H9 (cell line): ENCODE data around the gene TENM3. TPM values are rescaled to one million over a fixed set of nuclear protein-coding genes. Genes with fewer than 3 reads are reported as not detected.

Experiments used
- DNase-seq: peaks from one replicate; pipeline ENCODE4 v3.0.0-alpha.2; 2017
- H2AFZ ChIP-seq: one replicate; pipeline ENCODE4 v1.6.1; 2013; ENCODE audit warnings: mild to moderate bottlenecking, low read length, control low read depth, moderate library complexity
- H2AK5ac ChIP-seq: 2 replicates; pipeline ENCODE4 v1.6.1; 2013; ENCODE audit warnings: low read length, control low read depth, mixed read lengths; ENCODE audit not compliant: insufficient read length
- H2BK120ac ChIP-seq: one replicate; pipeline ENCODE4 v1.6.1; 2013; ENCODE audit warnings: low read depth, mild to moderate bottlenecking, low read length, control low read depth, inconsistent platforms; ENCODE audit not compliant: poor library complexity, severe bottlenecking
- H2BK12ac ChIP-seq: 2 replicates; pipeline ENCODE4 v1.6.1; 2013; ENCODE audit warnings: low read length, control low read depth, mixed read lengths, low read depth; ENCODE audit not compliant: insufficient read length
- H2BK15ac ChIP-seq: 2 replicates; pipeline ENCODE4 v1.6.1; 2013; ENCODE audit warnings: low read depth, low read length, control low read depth
- H2BK20ac ChIP-seq: one replicate; pipeline ENCODE4 v1.6.1; 2013; ENCODE audit warnings: low read depth, mild to moderate bottlenecking, low read length, control low read depth, inconsistent platforms; ENCODE audit not compliant: poor library complexity, severe bottlenecking
- H2BK5ac ChIP-seq: 2 replicates; pipeline ENCODE4 v1.6.1; 2013; ENCODE audit warnings: low read length, control low read depth, mixed read lengths; ENCODE audit not compliant: insufficient read length
- H3K14ac ChIP-seq: 2 replicates; pipeline ENCODE4 v1.6.1; 2013; ENCODE audit warnings: low read length, control low read depth; ENCODE audit not compliant: insufficient read depth
- H3K18ac ChIP-seq: 2 replicates; pipeline ENCODE4 v1.6.1; 2013; ENCODE audit warnings: low read depth, mild to moderate bottlenecking, mixed read lengths, low read length, control low read depth; ENCODE audit not compliant: insufficient read length
- H3K23ac ChIP-seq: 2 replicates; pipeline ENCODE4 v1.6.1; 2013; ENCODE audit warnings: low read length, control low read depth, mixed read lengths, low read depth; ENCODE audit not compliant: insufficient read length
- H3K23me2 ChIP-seq: 2 replicates; pipeline ENCODE4 v1.6.1; 2013; ENCODE audit warnings: low read depth, mild to moderate bottlenecking, mixed read lengths, low read length, control low read depth; ENCODE audit not compliant: insufficient read length, poor library complexity, severe bottlenecking
- H3K27ac ChIP-seq: 2 replicates; pipeline ENCODE4 v1.5.1; 2013; ENCODE audit warnings: low read length, control low read depth, mixed read lengths, low read depth; ENCODE audit not compliant: insufficient read length
- H3K27me3 ChIP-seq: 2 replicates; pipeline ENCODE4 v1.6.1; 2013; ENCODE audit warnings: low read length, control low read depth, inconsistent platforms; ENCODE audit not compliant: insufficient read depth
- H3K4ac ChIP-seq: 2 replicates; pipeline ENCODE4 v1.6.1; 2013; ENCODE audit warnings: low read depth, mild to moderate bottlenecking, control low read depth, inconsistent platforms, low read length, moderate library complexity
- H3K4me1 ChIP-seq: 2 replicates; pipeline ENCODE4 v1.6.1; 2013; ENCODE audit warnings: low read length, control low read depth, inconsistent platforms; ENCODE audit not compliant: insufficient read depth
- H3K4me2 ChIP-seq: 2 replicates; pipeline ENCODE4 v1.6.1; 2013; ENCODE audit warnings: low read length, control low read depth, mixed read lengths; ENCODE audit not compliant: insufficient read length, insufficient read depth
- H3K56ac ChIP-seq: 2 replicates; pipeline ENCODE4 v1.6.1; 2013; ENCODE audit warnings: low read depth, mild to moderate bottlenecking, mixed read lengths, low read length, control low read depth; ENCODE audit not compliant: insufficient read length
- H3K79me1 ChIP-seq: 2 replicates; pipeline ENCODE4 v1.6.1; 2013; ENCODE audit warnings: low read depth, mild to moderate bottlenecking, moderate library complexity, low read length, control low read depth, inconsistent platforms; ENCODE audit not compliant: insufficient read depth, poor library complexity, severe bottlenecking
- H3K79me2 ChIP-seq: 2 replicates; pipeline ENCODE4 v1.6.1; 2013; ENCODE audit warnings: low read length, control low read depth, inconsistent platforms; ENCODE audit not compliant: insufficient read depth
- H3K9ac ChIP-seq: 2 replicates; pipeline ENCODE4 v1.6.1; 2013; ENCODE audit warnings: low read length, control low read depth, mixed read lengths; ENCODE audit not compliant: insufficient read length; ENCODE audit errors: extremely low read depth
- H3K9me3 ChIP-seq: one replicate; pipeline ENCODE4 v1.6.1; 2013; ENCODE audit warnings: low read depth, low read length, inconsistent platforms; ENCODE audit not compliant: control insufficient read depth
- H3T11ph ChIP-seq: one replicate; pipeline ENCODE4 v1.6.1; 2013; ENCODE audit warnings: mild to moderate bottlenecking, low read length, control low read depth, inconsistent platforms
- H4K20me1 ChIP-seq: one replicate; pipeline ENCODE4 v1.6.1; 2013; ENCODE audit not compliant: control insufficient read depth, insufficient read length, insufficient read depth
- H4K5ac ChIP-seq: 2 replicates; pipeline ENCODE4 v1.6.1; 2013; ENCODE audit warnings: low read depth, mild to moderate bottlenecking, mixed read lengths, low read length, control low read depth; ENCODE audit not compliant: insufficient read length
- H4K8ac ChIP-seq: replicated peaks from 2 replicates; pipeline ENCODE4 v1.6.1; 2013; ENCODE audit warnings: low read length, control low read depth, mixed read lengths, low read depth; ENCODE audit not compliant: insufficient read length
- H4K91ac ChIP-seq: 2 replicates; pipeline ENCODE4 v1.6.1; 2013; ENCODE audit warnings: low read depth, mild to moderate bottlenecking, moderate library complexity, mixed read lengths, low read length, control low read depth; ENCODE audit not compliant: insufficient read length
- H3K27ac Mint-ChIP-seq, 3 experiments: 2 replicates in 2 of 3; 3 replicates in 1 of 3; pipeline ENCODE4 v1.8.0; 2020 to 2021; ENCODE audit warnings: mixed read lengths in 3 of 3, mild to moderate bottlenecking in 1 of 3, moderate library complexity in 1 of 3
- H3K27me3 Mint-ChIP-seq: 2 replicates; pipeline ENCODE4 v1.8.0; 2021; ENCODE audit warnings: low read depth, mild to moderate bottlenecking, moderate library complexity, mixed read lengths
- H3K36me3 Mint-ChIP-seq, 3 experiments: 2 replicates in 2 of 3; 3 replicates in 1 of 3; pipeline ENCODE4 v1.8.0; 2020 to 2021; ENCODE audit warnings: low read depth in 3 of 3, mixed read lengths in 3 of 3; ENCODE audit not compliant: insufficient read depth in 1 of 3
- H3K4me1 Mint-ChIP-seq, 2 experiments: 2 replicates each; pipeline ENCODE4 v1.8.0; 2020; ENCODE audit warnings: mixed read lengths in 2 of 2
- H3K4me3 Mint-ChIP-seq, 2 experiments: 2 replicates in 1 of 2; 3 replicates in 1 of 2; pipeline ENCODE4 v1.8.0; 2020 to 2021; ENCODE audit warnings: mild to moderate bottlenecking in 2 of 2, mixed read lengths in 2 of 2, moderate library complexity in 1 of 2
- H3K9me3 Mint-ChIP-seq, 2 experiments: 2 replicates in 1 of 2; 3 replicates in 1 of 2; pipeline ENCODE4 v1.8.0; 2020; ENCODE audit warnings: mild to moderate bottlenecking in 2 of 2, mixed read lengths in 2 of 2, moderate library complexity in 1 of 2
- WGBS: extraction: QIAGEN DNeasy Blood & Tissue Kit; methylation state at CpG from one replicate; pipeline ENCODE4 v1.1.7; 2013; ENCODE audit warnings: missing lambda C conversion rate, low lambda C conversion rate, mixed read lengths; ENCODE audit not compliant: insufficient read length; ENCODE audit errors: extremely low coverage; 5-methylcytosine and 5-hydroxymethylcytosine counted together
- total RNA-seq: library from RNA; stranded (reverse); gene quantifications from 2 replicates; pipeline ENCODE4 v1.2.1, GENCODE V29; 2021
- TF ChIP-seq, protein P1 (sequence below): fragments of 200-600 bp; sonication (generic); conservative IDR thresholded peaks from 3 replicates; pipeline ENCODE4 v1.8.0; 2021; ENCODE audit warnings: antibody characterized with exemption, mild to moderate bottlenecking

The TENM3 gene
- total RNA-seq, 1 experiment from 2014 or later: 49.6 TPM

DNA sequence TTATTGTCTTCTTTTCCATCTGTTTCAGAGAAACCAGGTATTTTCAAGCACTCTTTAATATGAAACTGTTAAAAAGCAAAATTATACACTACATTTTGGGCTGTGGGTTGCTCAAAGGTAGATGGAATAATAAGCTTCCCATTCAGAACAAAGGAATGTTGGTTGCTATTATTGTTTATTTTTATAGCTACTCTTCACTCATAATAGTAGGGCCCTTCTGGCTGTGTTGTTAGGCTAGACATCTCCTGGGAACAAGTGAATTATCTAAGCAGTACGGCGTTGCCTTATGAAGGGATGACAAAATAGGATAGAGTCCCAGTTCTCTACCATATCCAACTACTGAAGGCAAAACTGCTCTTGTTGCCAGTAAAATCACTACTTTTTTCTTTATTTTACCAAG lies 34.2 kb downstream of the TENM3 start:
- H4K5ac ChIP-seq: no peak overlapping the region
- H2AFZ ChIP-seq: no peak overlapping the region
- no peak overlapping the region for H2BK20ac ChIP-seq
- no peaks in the 10 kb centered on the region for H3K9me3 ChIP-seq
- no peak overlapping the region for H3K9ac ChIP-seq
- H3K27me3 ChIP-seq: no peaks in the 10 kb centered on the region
- no peak overlapping the region for H3K4me2 ChIP-seq
- TF ChIP-seq, protein P1, sequence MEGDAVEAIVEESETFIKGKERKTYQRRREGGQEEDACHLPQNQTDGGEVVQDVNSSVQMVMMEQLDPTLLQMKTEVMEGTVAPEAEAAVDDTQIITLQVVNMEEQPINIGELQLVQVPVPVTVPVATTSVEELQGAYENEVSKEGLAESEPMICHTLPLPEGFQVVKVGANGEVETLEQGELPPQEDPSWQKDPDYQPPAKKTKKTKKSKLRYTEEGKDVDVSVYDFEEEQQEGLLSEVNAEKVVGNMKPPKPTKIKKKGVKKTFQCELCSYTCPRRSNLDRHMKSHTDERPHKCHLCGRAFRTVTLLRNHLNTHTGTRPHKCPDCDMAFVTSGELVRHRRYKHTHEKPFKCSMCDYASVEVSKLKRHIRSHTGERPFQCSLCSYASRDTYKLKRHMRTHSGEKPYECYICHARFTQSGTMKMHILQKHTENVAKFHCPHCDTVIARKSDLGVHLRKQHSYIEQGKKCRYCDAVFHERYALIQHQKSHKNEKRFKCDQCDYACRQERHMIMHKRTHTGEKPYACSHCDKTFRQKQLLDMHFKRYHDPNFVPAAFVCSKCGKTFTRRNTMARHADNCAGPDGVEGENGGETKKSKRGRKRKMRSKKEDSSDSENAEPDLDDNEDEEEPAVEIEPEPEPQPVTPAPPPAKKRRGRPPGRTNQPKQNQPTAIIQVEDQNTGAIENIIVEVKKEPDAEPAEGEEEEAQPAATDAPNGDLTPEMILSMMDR: no peak
- no peak overlapping the region for H3K27ac ChIP-seq
- Mint-ChIP-seq H3K9me3 (no peaks in the 10 kb centered on the region; a peak in 1 of 5 replicates), H3K27ac (no peak overlapping the region), H3K27me3 (no peaks in the 10 kb centered on the region), H3K36me3 (peaks cover 3 to 7% (median 5%) of the 10 kb centered on the region in 3 experiments; a peak in 4 of 7 replicates), H3K4me3 (no peak overlapping the region), H3K4me1 (peaks cover 26 to 33% of the 10 kb centered on the region in 2 experiments)
- no peak overlapping the region for H3K14ac ChIP-seq
- no peaks in the 10 kb centered on the region for H3K23me2 ChIP-seq
- H3K79me2 ChIP-seq: no peaks in the 10 kb centered on the region
- H3K23ac ChIP-seq: no peak overlapping the region
- H3K4me1 ChIP-seq: no peaks in the 10 kb centered on the region; the same call in 1 of the 2 replicates
- no peaks in the 10 kb centered on the region for H3K79me1 ChIP-seq
- H3K4ac ChIP-seq: no peak overlapping the region
- H4K8ac ChIP-seq: no peak overlapping the region
- H2BK120ac ChIP-seq: no peak overlapping the region
- H4K20me1 ChIP-seq: no peaks in the 10 kb centered on the region
- H3K18ac ChIP-seq: no peak overlapping the region
- H3K56ac ChIP-seq: no peak overlapping the region
- H2AK5ac ChIP-seq: no peak overlapping the region
- no peak for DNase-seq
- H4K91ac ChIP-seq: no peak overlapping the region
- no peak overlapping the region for H2BK12ac ChIP-seq
- H2BK5ac ChIP-seq: no peak overlapping the region
- H3T11ph ChIP-seq: no peak overlapping the region
- no CpG with 5 or more reads among the region's 2 CpGs for WGBS
- H2BK15ac ChIP-seq: no peak overlapping the region
